Esophagus squamous epithelium (tissue), 5 donors: ENCODE results near the gene KLHL14. TPM values are rescaled to one million over a fixed set of nuclear protein-coding genes. Genes with fewer than 3 reads are reported as not detected.

Experiments used
- DNase-seq: peaks from one replicate; lab custom pipeline; 2025; lab: John Stamatoyannopoulos, UW
- H3K27ac ChIP-seq, 4 donors: fragments of 200-600 bp; sonication (generic); one replicate each; pipeline ENCODE4 v1.5.1; 2016 to 2019; ENCODE audit warnings: mild to moderate bottlenecking in 1 of 4
- H3K27me3 ChIP-seq, 4 donors: fragments of 200-600 bp; sonication (generic); 1 replicate in 3 of 4; 2 replicates in 1 of 4; pipeline versions ENCODE4 v1.5.1 to v1.6.0; 2017 to 2021; ENCODE audit warnings: antibody characterized with exemption in 1 of 4
- H3K36me3 ChIP-seq, 3 donors: fragments of 200-600 bp; sonication (generic); one replicate each; pipeline ENCODE4 v1.5.1; 2016 to 2019
- H3K4me1 ChIP-seq, 3 donors: fragments of 200-600 bp; sonication (generic); one replicate each; pipeline ENCODE4 v1.5.1; 2017 to 2019
- H3K4me3 ChIP-seq, 4 donors: fragments of 200-600 bp; sonication (generic); 1 replicate in 3 of 4; 2 replicates in 1 of 4; pipeline ENCODE4 v1.5.1; 2016 to 2019; ENCODE audit warnings: mild to moderate bottlenecking in 2 of 4, moderate library complexity in 1 of 4
- H3K9me3 ChIP-seq, 3 donors: fragments of 200-600 bp; sonication (generic); one replicate each; pipeline ENCODE4 v1.5.1; 2016 to 2019
- CTCF ChIP-seq, 6 experiments: fragments of 450-650 bp in 4 of 6; fragments of 200-600 bp in 2 of 6; sonication (generic) in 2 of 6; IDR thresholded peaks; one replicate each; pipeline ENCODE4 v1.5.1; 2016 to 2019; ENCODE audit warnings: antibody characterized with exemption in 6 of 6, mild to moderate bottlenecking in 4 of 6, moderate library complexity in 4 of 6
- POLR2A ChIP-seq, 4 donors: fragments of 450-650 bp; IDR thresholded peaks; one replicate each; pipeline ENCODE4 v1.6.1; 2017; ENCODE audit warnings: antibody characterized with exemption in 4 of 4, mild to moderate bottlenecking in 4 of 4, moderate library complexity in 3 of 4
- WGBS, 2 donors: methylation state at CpG; one replicate each; pipeline ENCODE4 v1.1.5; 2018; 5-methylcytosine and 5-hydroxymethylcytosine counted together
- intact Hi-C: fragments of 100-400 bp; cut with DNase I; formaldehyde crosslinking; loops from one replicate; pipeline ENCODE4 v1.15.0; 2022
- total RNA-seq, 4 donors: library from RNA; depleted of rRNA; stranded (reverse); fragments of >200 nt; gene quantifications; one replicate each; pipeline ENCODE4 v1.1.0, GENCODE V29; 2016
- donor health status: DM: yes; HTN: yes; CAD: no.

Gene KLHL14
- total RNA-seq, 4 donors from 2014 or later, result 0.04 to 0.95 (median 0.42) TPM

- no peak for TF ChIP-seq POLR2A (IDR thresholded peaks at IDR 0.05)
- TF ChIP-seq CTCF (IDR thresholded peaks at IDR 0.05), result no peak
- Histone ChIP-seq H3K27me3 (no peaks in the 10 kb centered on the region), H3K27ac (no peak overlapping the region), H3K4me3 (no peak overlapping the region), H3K36me3 (no peaks in the 10 kb centered on the region), H3K9me3 (no peaks in the 10 kb centered on the region), H3K4me1 (no peaks in the 10 kb centered on the region)
- DNase-seq, result no peak
- intact Hi-C loops, result no loop called here
- 64 to 70% methylated on average over 3 of the region's 3 CpGs for WGBS, 2 donors
Measured at GRCh38 chr18:32724071-32724749, 48.6 kb downstream of the KLHL14 start.

GRCh38 chr18:32722279-32722678 is 50.5 kb downstream of the KLHL14 start:
- H3K27ac ChIP-seq, result no peak overlapping the region
- H3K4me3 ChIP-seq, result no peak overlapping the region
- H3K4me1 ChIP-seq, result no peaks in the 10 kb centered on the region
- H3K27me3 ChIP-seq, result no peaks in the 10 kb centered on the region
- WGBS, 2 donors, result 54 to 79% methylated on average over 2 to 3 of the region's 3 CpGs
- intact Hi-C loops, result no loop called here
- TF ChIP-seq POLR2A (IDR thresholded peaks at IDR 0.05) (no peak), CTCF (IDR thresholded peaks at IDR 0.05) (no peak)
- no peak for DNase-seq
- no peaks in the 10 kb centered on the region for H3K9me3 ChIP-seq
- H3K36me3 ChIP-seq, result no peaks in the 10 kb centered on the region

GRCh38 chr18:32717126-32717525 is 55.7 kb downstream of the KLHL14 start:
- WGBS, 2 donors, result 85 to 88% methylated on average over 4 of the region's 4 CpGs
- H3K27ac ChIP-seq, result no peak overlapping the region
- H3K4me3 ChIP-seq, result no peak overlapping the region
- H3K27me3 ChIP-seq, result no peaks in the 10 kb centered on the region
- intact Hi-C loops, result no loop called here
- DNase-seq, result no peak
- no peak for TF ChIP-seq CTCF (IDR thresholded peaks at IDR 0.05)
- no peak for TF ChIP-seq POLR2A (IDR thresholded peaks at IDR 0.05)
- no peaks in the 10 kb centered on the region for H3K9me3 ChIP-seq
- peaks cover 0 to 4% (median 0%) of the 10 kb centered on the region in 3 donors for H3K4me1 ChIP-seq
- no peaks in the 10 kb centered on the region for H3K36me3 ChIP-seq

GRCh38 chr18:32714571-32715148 is 58.2 kb downstream of the KLHL14 start:
- DNase-seq, result no peak
- no peak for TF ChIP-seq POLR2A (IDR thresholded peaks at IDR 0.05)
- TF ChIP-seq CTCF (IDR thresholded peaks at IDR 0.05), result peak; percentile 50 to 80 (median 66)
- H3K9me3 ChIP-seq, result no peaks in the 10 kb centered on the region
- 0 to 1% methylated on average over 4 of the region's 4 CpGs for WGBS, 2 donors
- intact Hi-C loops, result no loop called here
- H3K4me3 ChIP-seq, result no peak overlapping the region
- H3K36me3 ChIP-seq, result no peaks in the 10 kb centered on the region
- no peak overlapping the region for H3K27ac ChIP-seq
- H3K4me1 ChIP-seq, result peaks cover 0 to 4% (median 0%) of the 10 kb centered on the region in 3 donors
- no peaks in the 10 kb centered on the region for H3K27me3 ChIP-seq

GRCh38 chr18:32712860-32713259 is 60.0 kb downstream of the KLHL14 start:
- intact Hi-C loops, result no loop called here
- 90 to 95% methylated on average over 1 of the region's 1 CpG for WGBS, 2 donors
- H3K27me3 ChIP-seq, result no peaks in the 10 kb centered on the region
- TF ChIP-seq POLR2A (IDR thresholded peaks at IDR 0.05) (no peak), CTCF (IDR thresholded peaks at IDR 0.05) (no peak)
- peaks cover 0 to 4% (median 0%) of the 10 kb centered on the region in 3 donors for H3K4me1 ChIP-seq
- H3K27ac ChIP-seq, result no peak overlapping the region
- H3K9me3 ChIP-seq, result no peaks in the 10 kb centered on the region
- H3K4me3 ChIP-seq, result no peak overlapping the region
- DNase-seq, result no peak
- H3K36me3 ChIP-seq, result no peaks in the 10 kb centered on the region
